ELR (cell line): Measurements from ENCODE around the gene FAM168A.
A peak's percentile ranks its signal among the peaks of the same experiment; 100 is the strongest.
"Not testable (repeated sequence)": the region's sequence is repeated elsewhere in the genome, so short reads cannot be mapped to it uniquely, and the experiment has no call there.

Source experiments
- DNase-seq: peaks from one replicate; pipeline ENCODE4 v3.0.0-alpha.2; 2015; ENCODE audit warnings: low read depth

FAM168A gene

DNA sequence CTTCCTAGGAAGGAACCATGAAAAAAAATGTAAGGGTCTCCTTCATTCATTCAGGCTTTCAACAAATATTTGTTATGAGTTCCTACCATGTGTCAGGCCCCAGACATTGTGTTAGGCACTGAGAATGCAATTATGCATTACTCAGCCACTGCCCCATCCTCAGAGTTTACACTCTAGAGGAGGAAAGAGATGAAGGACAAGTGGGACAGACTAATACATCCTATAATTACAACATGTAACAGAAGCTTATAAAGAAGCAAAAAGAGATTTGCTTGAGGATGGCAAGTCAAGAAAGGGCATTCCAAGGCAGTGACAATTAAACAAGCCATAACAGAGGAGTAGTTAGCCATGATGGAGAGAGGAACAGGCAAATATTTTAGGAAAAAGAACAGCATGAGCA, 78.6 kb downstream of the FAM168A start:
- no peak for DNase-seq

- DNase-seq = no peak
These were observed 79.7 kb downstream of the FAM168A start for GRCh38 chr11:73518195-73518594.

- no peak for DNase-seq
These were observed 81.8 kb downstream of the FAM168A start for GRCh38 chr11:73516080-73516479.

GRCh38 chr11:73513707-73514106, 84.2 kb downstream of the FAM168A start:
- no peak for DNase-seq

DNA sequence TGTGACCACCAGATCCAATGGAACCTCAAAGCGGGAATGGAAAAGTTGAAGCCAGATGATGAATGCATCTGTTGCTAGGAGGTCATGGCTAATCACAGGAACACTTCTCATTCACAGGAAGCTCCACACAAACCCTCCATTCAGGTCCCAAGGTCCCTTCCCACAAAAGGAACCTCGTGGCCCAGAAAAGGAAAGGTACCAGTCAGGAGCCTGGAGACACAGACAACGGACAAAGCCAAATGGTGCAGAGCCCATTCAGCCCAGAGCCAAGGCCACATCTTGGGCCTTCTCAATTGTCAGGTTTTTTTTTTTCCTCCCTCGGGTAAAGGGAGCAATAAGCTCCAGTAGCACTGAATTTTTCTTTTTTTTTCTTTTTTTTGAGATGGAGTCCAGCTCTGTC, 87.0 kb downstream of the FAM168A start:
- DNase-seq = no peak

GRCh38 chr11:73510106-73510505, 87.8 kb downstream of the FAM168A start:
- no peak for DNase-seq

DNA sequence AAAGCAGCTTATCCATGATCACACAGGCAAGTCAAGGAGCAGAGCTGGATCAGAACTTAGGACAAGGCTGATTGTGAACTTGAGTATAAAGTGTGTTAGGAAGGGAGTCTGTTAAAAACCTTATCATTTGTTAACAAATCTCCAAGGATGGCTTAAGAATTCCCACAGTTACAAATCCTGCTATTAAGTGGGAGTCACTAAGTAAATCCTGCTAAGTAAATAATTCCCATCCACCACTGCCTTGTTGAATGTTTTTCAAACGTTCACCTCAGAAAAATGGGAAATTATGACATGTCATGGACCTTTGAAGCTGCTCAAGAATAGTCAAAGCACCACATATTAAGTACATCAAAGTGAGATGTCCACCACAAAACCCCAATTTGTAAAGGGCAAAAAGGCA, 88.7 kb downstream of the FAM168A start:
- DNase-seq = no peak

GRCh38 chr11:73508243-73509176, 89.4 kb downstream of the FAM168A start:
- DNase-seq = no peak

DNA sequence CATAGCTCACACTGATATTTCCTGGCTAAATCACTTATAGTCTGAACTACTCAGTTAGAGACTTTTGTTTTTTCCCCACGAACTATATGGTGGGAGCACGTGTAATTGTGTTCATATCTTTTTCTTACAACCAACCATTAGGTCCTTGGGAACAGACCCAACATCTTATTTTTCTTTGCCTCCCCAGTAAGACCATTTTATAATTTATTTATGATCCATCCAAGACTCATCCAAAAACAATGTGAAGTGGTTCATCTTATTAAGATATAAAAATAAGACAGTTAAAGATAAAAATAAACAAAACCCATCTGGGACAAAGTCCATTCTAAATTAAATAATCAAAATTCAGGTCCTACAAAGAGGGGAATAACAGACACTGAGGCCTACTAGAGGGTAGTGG, 90.8 kb downstream of the FAM168A start:
- DNase-seq = no peak

GRCh38 chr11:73506038-73506437, 91.9 kb downstream of the FAM168A start:
- DNase-seq = no peak

DNA sequence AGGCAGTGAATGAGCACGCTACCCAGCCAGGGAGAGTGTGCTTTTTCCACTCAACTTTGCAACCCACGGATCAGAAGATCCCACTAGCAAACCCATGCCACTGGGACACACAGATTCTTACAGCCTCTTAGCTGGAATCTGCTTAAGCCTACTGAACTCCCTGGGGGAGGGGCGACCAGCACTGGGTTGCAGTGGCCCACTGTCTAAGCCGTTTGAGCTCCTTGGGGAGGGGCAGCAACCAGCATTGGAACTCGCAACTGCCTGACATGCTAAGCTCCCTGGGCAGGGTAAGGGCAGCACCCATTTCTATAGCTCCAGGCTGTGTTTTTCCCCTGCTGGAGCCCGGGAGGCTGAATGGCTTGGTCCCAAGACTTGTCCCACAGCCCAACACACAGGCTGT, 99.6 kb downstream of the FAM168A start:
- DNase-seq = no peak

DNA sequence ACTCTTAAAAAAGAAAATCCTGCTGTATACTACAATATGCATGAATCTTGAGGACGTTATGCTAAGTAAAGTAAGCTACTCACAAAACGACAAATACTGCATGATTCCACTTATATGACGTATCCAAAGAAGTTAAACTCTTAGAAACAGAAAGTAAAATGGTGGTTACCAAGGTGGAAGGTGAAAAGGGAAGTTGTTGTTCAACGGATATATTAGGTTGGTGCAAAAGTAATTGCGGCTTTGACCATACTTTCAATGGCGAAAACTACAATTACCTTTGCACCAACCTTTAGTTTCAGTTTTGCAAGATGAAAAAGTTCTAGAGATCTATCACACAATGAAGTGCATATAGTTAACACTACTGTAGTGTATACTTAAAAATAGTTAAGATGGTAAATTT, 101.8 kb downstream of the FAM168A start:
- DNase-seq = no peak

- no peak for DNase-seq
These were observed 102.2 kb downstream of the FAM168A start for GRCh38 chr11:73495731-73496130.

- peak; percentile 80 for DNase-seq
These were observed 103.8 kb downstream of the FAM168A start for GRCh38 chr11:73493956-73494598.

DNA sequence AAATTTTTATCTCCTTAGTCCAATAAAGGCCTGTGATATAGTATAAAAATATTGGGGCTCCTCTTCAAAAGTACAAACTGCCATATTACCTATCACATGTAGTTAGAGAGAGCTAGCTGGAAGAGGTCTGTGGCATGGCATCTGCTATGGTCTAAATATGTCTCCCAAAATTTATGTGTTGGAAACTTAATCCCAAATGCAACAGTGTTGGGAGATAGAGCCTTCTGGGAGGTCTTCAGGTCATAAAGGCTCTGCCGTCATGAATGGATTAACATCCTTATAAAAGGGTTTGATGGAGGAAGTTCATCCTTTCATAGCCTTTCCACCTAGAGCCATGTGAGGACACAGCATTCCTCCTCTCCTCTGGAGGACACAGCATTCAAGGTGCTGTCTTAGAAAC, 116.3 kb downstream of the FAM168A start:
- DNase-seq = no peak

- peak; percentile 9 for DNase-seq
These were observed 117.2 kb downstream of the FAM168A start for GRCh38 chr11:73480677-73481076.

- DNase-seq = peak; percentile 66
These were observed 119.1 kb downstream of the FAM168A start for GRCh38 chr11:73478737-73479347.

DNA sequence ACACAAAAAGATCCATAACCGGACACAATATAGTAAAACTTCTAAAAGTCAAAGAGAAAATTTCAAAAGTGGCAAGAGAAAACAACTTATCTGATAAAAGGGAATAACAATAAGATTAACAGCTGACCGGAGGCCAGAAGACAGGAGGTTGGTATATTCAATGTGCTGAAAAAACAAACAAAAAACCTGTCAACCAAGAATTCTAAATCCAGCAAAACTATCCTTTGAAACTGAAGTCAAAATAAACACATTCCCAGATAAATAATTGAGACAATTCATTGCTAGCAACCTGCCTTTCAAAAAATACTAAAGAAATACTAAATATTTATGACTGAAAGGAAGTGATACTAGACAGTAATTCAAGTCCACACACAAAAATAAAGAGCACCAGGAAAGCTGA, 120.4 kb downstream of the FAM168A start:
- no peak for DNase-seq

DNA sequence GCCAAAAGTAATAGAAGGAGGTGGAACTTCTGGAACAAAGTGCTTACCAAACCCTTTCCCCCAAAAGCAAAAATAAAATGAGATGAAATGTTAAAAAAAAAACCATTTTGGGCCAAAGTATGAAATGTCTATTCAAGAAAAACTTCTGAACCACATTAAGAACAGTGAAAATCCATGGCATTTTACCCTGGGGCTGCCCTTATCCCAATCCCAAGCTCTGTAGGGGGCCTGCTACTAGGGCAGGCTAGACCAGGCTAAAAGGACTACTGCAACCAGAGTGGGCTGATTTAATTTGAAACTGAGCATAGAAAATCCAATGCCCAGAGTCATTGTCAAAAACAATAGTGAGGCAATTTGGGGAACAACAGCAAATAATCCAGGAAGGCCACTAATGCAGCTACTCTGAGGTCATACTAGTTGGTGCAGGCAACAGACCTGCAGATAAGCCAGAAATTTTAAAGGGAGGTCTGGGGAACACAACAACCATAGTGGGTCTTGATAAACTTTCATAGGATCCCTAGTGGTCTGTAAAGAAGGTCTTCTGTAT, 122.3 kb downstream of the FAM168A start:
- DNase-seq = no peak

GRCh38 chr11:73473252-73473651, 124.7 kb downstream of the FAM168A start:
- DNase-seq = no peak

DNA sequence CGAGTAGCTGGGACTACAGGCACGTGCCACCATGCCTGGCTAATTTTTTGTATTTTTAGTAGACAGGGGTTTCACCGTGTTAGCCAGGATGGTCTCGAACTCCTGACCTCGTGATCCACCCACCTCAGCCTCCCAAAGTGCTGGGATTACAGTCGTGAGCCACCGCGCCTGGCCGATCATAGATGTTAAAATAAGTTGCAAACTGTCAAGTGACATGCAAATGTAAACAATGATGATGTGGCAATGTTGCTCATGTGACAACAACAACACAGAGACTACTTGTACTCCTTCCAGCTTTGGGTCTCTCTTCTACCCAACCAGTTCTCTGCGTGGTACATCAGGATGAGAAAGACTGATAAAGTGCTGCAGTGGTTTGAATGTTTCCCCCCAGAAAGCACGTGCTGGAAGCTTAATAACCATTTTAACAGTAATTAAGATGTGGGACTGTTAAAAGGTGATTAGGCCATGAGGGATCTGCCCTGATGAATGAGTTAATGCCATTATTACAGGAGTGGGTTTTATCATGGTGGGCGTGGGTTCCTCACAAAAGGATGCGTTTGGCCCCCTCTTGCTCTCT, 127.8 kb downstream of the FAM168A start:
- not testable (repeated sequence) for DNase-seq

- DNase-seq = no peak
These were observed 128.5 kb downstream of the FAM168A start for GRCh38 chr11:73469401-73469800.
